WTC11 (cell line): ENCODE measurements around the gene ASCL3. TPM values are rescaled to one million over a fixed set of nuclear protein-coding genes. Genes with fewer than 3 reads are reported as not detected.

Experiments used
- ATAC-seq: fragments of 200-7000 bp; cut with Tn5 transposase; 2 replicates; pipeline ENCODE4 v1.10.0; 2021; ENCODE audit warnings: mild to moderate bottlenecking, moderate library complexity
- CTCF ChIA-PET: fragments of 300-600 bp; sonication (Branson Sonifier 250); formaldehyde crosslinking; loops from one replicate; lab custom pipeline; 2021; ENCODE audit warnings: antibody characterized with exemption; lab: Charles Lee
- POLR2A ChIA-PET: fragments of 350-600 bp; sonication (Branson Sonifier 250); formaldehyde crosslinking; loops from one replicate; lab custom pipeline; 2021; ENCODE audit warnings: antibody characterized with exemption; lab: Charles Lee
- DNase-seq: peaks from one replicate; pipeline ENCODE4 v3.0.0; 2021; ENCODE audit warnings: low spot score
- H3K27ac Mint-ChIP-seq: 2 replicates; pipeline ENCODE4 v1.8.0; 2021; ENCODE audit warnings: mixed read lengths
- H3K27me3 Mint-ChIP-seq: 2 replicates; pipeline ENCODE4 v1.8.0; 2021; ENCODE audit warnings: low read depth, mild to moderate bottlenecking, moderate library complexity, mixed read lengths
- H3K36me3 Mint-ChIP-seq: 2 replicates; pipeline ENCODE4 v1.8.0; 2021; ENCODE audit warnings: mixed read lengths
- H3K4me1 Mint-ChIP-seq: 2 replicates; pipeline ENCODE4 v1.8.0; 2022; ENCODE audit warnings: mixed read lengths
- H3K4me3 Mint-ChIP-seq: 2 replicates; pipeline ENCODE4 v1.8.0; 2021; ENCODE audit warnings: mild to moderate bottlenecking, moderate library complexity, mixed read lengths
- H3K9me3 Mint-ChIP-seq: 2 replicates; pipeline ENCODE4 v1.8.0; 2021; ENCODE audit warnings: mixed read lengths
- ELF4 ChIP-seq: sonication (generic); formaldehyde crosslinking; IDR thresholded peaks from 2 replicates; pipeline ENCODE4 v1.8.1; 2022; ENCODE audit warnings: low read depth, mild to moderate bottlenecking, moderate library complexity, missing genetic modification reagents
- GTF2I ChIP-seq: fragments of 250-450 bp; sonication (Bioruptor Pico); conservative IDR thresholded peaks from 2 replicates; pipeline ENCODE4 v1.4.0; 2021; ENCODE audit warnings: mild to moderate bottlenecking
- HMGA2 ChIP-seq: fragments of 250-450 bp; sonication (Bioruptor Pico); IDR thresholded peaks from 2 replicates; pipeline ENCODE4 v1.4.0; 2021; ENCODE audit warnings: mild to moderate bottlenecking, moderate library complexity
- OVOL2 ChIP-seq: fragments of 250-450 bp; sonication (Bioruptor Pico); IDR thresholded peaks from 2 replicates; pipeline ENCODE4 v1.9.0; 2021; ENCODE audit warnings: mild to moderate bottlenecking, borderline replicate concordance
- SMAD3 ChIP-seq: sonication (generic); formaldehyde crosslinking; IDR thresholded peaks from 2 replicates; pipeline ENCODE4 v1.8.0; 2022; ENCODE audit warnings: missing genetic modification reagents, mild to moderate bottlenecking, borderline replicate concordance
- TCF7 ChIP-seq: sonication (generic); formaldehyde crosslinking; IDR thresholded peaks from 2 replicates; pipeline ENCODE4 v1.8.0; 2022; ENCODE audit warnings: mild to moderate bottlenecking, low read depth, missing genetic modification reagents, moderate library complexity
- ZNF138 ChIP-seq: sonication (generic); formaldehyde crosslinking; conservative IDR thresholded peaks from 2 replicates; pipeline ENCODE4 v1.8.1; 2022; ENCODE audit warnings: mild to moderate bottlenecking, moderate library complexity, missing genetic modification reagents
- ZNF219 ChIP-seq: sonication (generic); formaldehyde crosslinking; IDR thresholded peaks from 2 replicates; pipeline ENCODE4 v1.8.0; 2023; ENCODE audit warnings: missing genetic modification reagents, mild to moderate bottlenecking, borderline replicate concordance
- ZNF232 ChIP-seq: sonication (generic); formaldehyde crosslinking; IDR thresholded peaks from 2 replicates; pipeline ENCODE4 v1.8.0; 2022; ENCODE audit warnings: mild to moderate bottlenecking, missing genetic modification reagents
- ZNF423 ChIP-seq: fragments of 250-450 bp; sonication (Bioruptor Pico); IDR thresholded peaks from 2 replicates; pipeline ENCODE4 v2.1.2; 2022; ENCODE audit warnings: mild to moderate bottlenecking, moderate library complexity
- ZNF671 ChIP-seq: fragments of 250-450 bp; sonication (Bioruptor Pico); IDR thresholded peaks from 2 replicates; pipeline ENCODE4 v1.8.0; 2021; ENCODE audit warnings: mild to moderate bottlenecking
- total RNA-seq: library from RNA; stranded (reverse); gene quantifications from 3 replicates; pipeline ENCODE4 v1.2.3, GENCODE V29; 2021
- TF ChIP-seq, protein P1 (sequence below): sonication (generic); formaldehyde crosslinking; IDR thresholded peaks from 2 replicates; pipeline ENCODE4 v1.8.1; 2023; ENCODE audit warnings: mild to moderate bottlenecking, missing genetic modification reagents
- TF ChIP-seq, protein P2 (sequence below): fragments of 250-450 bp; sonication (Bioruptor Pico); IDR thresholded peaks from 2 replicates; pipeline ENCODE4 v1.8.0; 2021; ENCODE audit warnings: mild to moderate bottlenecking
- TF ChIP-seq, protein P3 (sequence below): sonication (generic); formaldehyde crosslinking; IDR thresholded peaks from 2 replicates; pipeline ENCODE4 v1.8.0; 2023; ENCODE audit warnings: missing genetic modification reagents
- TF ChIP-seq, protein P4 (sequence below): sonication (generic); formaldehyde crosslinking; IDR thresholded peaks from 2 replicates; pipeline ENCODE4 v1.8.0; 2022; ENCODE audit warnings: mild to moderate bottlenecking, missing genetic modification reagents

ASCL3 gene
- total RNA-seq, 1 experiment from 2014 or later = not detected

- Mint-ChIP-seq H3K4me3 (no peak overlapping the region), H3K27me3 (no peaks in the 10 kb centered on the region), H3K9me3 (peaks cover 3% of the 10 kb centered on the region; the same call in 1 of the 2 replicates), H3K4me1 (no peaks in the 10 kb centered on the region), H3K36me3 (no peaks in the 10 kb centered on the region), H3K27ac (no peak overlapping the region)
- ChIA-PET CTCF (no interaction called here), POLR2A (no interaction called here)
- TF ChIP-seq OVOL2 (CRISPR knock-in tag) (no peak), ZNF232 (CRISPR knock-in tag) (no peak), ZNF219 (CRISPR knock-in tag) (no peak), SMAD3 (CRISPR knock-in tag) (no peak), ZNF671 (no peak), TCF7 (no peak), GTF2I (CRISPR knock-in tag) (no peak)
- TF ChIP-seq, protein P1, sequence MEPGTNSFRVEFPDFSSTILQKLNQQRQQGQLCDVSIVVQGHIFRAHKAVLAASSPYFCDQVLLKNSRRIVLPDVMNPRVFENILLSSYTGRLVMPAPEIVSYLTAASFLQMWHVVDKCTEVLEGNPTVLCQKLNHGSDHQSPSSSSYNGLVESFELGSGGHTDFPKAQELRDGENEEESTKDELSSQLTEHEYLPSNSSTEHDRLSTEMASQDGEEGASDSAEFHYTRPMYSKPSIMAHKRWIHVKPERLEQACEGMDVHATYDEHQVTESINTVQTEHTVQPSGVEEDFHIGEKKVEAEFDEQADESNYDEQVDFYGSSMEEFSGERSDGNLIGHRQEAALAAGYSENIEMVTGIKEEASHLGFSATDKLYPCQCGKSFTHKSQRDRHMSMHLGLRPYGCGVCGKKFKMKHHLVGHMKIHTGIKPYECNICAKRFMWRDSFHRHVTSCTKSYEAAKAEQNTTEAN (CRISPR knock-in tag) = no peak
- TF ChIP-seq, protein P2, sequence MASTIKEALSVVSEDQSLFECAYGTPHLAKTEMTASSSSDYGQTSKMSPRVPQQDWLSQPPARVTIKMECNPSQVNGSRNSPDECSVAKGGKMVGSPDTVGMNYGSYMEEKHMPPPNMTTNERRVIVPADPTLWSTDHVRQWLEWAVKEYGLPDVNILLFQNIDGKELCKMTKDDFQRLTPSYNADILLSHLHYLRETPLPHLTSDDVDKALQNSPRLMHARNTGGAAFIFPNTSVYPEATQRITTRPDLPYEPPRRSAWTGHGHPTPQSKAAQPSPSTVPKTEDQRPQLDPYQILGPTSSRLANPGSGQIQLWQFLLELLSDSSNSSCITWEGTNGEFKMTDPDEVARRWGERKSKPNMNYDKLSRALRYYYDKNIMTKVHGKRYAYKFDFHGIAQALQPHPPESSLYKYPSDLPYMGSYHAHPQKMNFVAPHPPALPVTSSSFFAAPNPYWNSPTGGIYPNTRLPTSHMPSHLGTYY (CRISPR knock-in tag) = no peak
- TF ChIP-seq, protein P3, sequence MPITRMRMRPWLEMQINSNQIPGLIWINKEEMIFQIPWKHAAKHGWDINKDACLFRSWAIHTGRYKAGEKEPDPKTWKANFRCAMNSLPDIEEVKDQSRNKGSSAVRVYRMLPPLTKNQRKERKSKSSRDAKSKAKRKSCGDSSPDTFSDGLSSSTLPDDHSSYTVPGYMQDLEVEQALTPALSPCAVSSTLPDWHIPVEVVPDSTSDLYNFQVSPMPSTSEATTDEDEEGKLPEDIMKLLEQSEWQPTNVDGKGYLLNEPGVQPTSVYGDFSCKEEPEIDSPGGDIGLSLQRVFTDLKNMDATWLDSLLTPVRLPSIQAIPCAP (CRISPR knock-in tag) = no peak
- TF ChIP-seq, protein P4, sequence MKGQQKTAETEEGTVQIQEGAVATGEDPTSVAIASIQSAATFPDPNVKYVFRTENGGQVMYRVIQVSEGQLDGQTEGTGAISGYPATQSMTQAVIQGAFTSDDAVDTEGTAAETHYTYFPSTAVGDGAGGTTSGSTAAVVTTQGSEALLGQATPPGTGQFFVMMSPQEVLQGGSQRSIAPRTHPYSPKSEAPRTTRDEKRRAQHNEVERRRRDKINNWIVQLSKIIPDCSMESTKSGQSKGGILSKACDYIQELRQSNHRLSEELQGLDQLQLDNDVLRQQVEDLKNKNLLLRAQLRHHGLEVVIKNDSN (CRISPR knock-in tag) = no peak
- no peak for DNase-seq
- ATAC-seq = no peak
Measured at GRCh38 chr11:8971196-8971923, 28.5 kb upstream of the ASCL3 start.

DNA sequence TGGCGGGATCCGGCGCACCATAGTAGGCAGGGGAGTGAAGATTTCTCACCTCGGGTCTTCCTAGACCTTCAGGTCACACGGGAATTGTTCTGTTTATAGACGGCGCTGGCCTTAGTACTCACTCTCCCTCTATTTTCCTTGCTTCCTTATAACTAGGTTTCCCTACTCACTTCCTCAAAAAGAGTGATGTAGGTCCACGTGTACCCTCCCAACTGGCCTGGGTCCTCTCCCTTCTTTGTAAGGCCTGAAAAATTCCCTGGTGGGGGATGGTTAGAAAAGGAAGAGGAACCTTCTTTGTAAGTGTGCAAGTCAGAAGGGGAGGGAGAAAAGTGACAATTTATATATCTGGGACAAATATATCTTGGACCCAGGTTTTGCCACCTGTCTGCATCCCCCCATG lies 24.4 kb upstream of the ASCL3 start:
- TF ChIP-seq ELF4 (CRISPR knock-in tag) (no peak), ZNF423 (CRISPR knock-in tag) (no peak), ZNF138 (CRISPR knock-in tag) (no peak), HMGA2 (CRISPR knock-in tag) (no peak), ZNF671 (no peak)
- TF ChIP-seq, protein P1 (CRISPR knock-in tag) = no peak
- TF ChIP-seq, all 79 proteins: peak for 0
- no peak for ATAC-seq
- POLR2A ChIA-PET = no interaction called here
- no peak overlapping the region for H3K27ac Mint-ChIP-seq
- H3K27me3 Mint-ChIP-seq = no peaks in the 10 kb centered on the region
- no peaks in the 10 kb centered on the region for H3K9me3 Mint-ChIP-seq
- CTCF ChIA-PET = no interaction called here
- no peaks in the 10 kb centered on the region for H3K36me3 Mint-ChIP-seq
- DNase-seq = no peak
- H3K4me3 Mint-ChIP-seq = no peak overlapping the region
- peaks cover 19% of the 10 kb centered on the region for H3K4me1 Mint-ChIP-seq
